ENCODE data around the gene SLC29A1. TPM values are rescaled to one million over a fixed set of nuclear protein-coding genes. Genes with fewer than 3 reads are reported as not detected.

SLC29A1 gene
- total and polyA plus RNA-seq, 11 donors = 48.0 to 319 (median 131) TPM

DNA sequence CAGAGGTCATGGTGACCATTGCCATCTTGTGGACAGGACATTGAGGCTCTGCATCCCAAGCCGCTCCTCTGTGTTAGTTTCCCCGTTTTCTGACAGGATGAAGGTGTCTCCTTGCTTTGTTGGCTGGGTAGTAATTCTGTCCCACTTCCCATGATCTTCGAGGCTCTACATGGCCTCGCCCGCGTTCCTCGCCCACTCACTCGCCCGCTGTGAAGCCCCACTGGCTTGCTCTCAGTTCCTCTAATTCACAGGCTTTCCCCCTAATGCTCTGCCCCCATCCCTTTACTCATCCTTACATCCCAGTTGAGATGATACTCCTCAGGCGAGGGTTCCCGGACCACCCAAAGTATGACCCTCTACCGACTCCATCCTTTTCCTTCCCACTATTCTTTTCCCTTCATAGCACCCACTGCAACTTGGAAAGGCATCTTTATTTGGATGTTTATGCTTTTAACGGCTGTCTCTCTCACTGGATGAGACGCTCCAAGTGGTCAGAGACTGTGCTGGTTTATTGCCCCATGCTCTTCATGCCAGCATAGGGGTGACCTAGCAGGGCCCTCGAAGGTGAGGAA, 34.4 kb downstream of the SLC29A1 start:
- DNase-seq (no peak), ATAC-seq (no peak)
- TF ChIP-seq, protein P1, sequence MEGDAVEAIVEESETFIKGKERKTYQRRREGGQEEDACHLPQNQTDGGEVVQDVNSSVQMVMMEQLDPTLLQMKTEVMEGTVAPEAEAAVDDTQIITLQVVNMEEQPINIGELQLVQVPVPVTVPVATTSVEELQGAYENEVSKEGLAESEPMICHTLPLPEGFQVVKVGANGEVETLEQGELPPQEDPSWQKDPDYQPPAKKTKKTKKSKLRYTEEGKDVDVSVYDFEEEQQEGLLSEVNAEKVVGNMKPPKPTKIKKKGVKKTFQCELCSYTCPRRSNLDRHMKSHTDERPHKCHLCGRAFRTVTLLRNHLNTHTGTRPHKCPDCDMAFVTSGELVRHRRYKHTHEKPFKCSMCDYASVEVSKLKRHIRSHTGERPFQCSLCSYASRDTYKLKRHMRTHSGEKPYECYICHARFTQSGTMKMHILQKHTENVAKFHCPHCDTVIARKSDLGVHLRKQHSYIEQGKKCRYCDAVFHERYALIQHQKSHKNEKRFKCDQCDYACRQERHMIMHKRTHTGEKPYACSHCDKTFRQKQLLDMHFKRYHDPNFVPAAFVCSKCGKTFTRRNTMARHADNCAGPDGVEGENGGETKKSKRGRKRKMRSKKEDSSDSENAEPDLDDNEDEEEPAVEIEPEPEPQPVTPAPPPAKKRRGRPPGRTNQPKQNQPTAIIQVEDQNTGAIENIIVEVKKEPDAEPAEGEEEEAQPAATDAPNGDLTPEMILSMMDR (IDR thresholded peaks at IDR 0.05) = peak in 3 of 12 donors; percentile 9 to 36 (median 23)
- no peak for TF ChIP-seq POLR2A (IDR thresholded peaks at IDR 0.05)
- Histone ChIP-seq H3K36me3 (peaks cover 5 to 72% (median 37%) of the 10 kb centered on the region in 9 donors), H3K4me1 (peaks cover 3 to 56% (median 29%) of the 10 kb centered on the region in 12 donors), H3K27me3 (no peaks in the 10 kb centered on the region), H3K27ac (peak overlapping the region; percentile 75 to 97 (median 94)), H3K4me3 (peak overlapping the region in 11 of 12 donors; percentile 60 to 99 (median 90)), H3K9me3 (no peaks in the 10 kb centered on the region)
- 29 to 34% (median 30%) methylated on average over 14 to 15 of the region's 15 CpGs for WGBS, 4 donors
- intact Hi-C loops (cut with DNase I) = loop anchor here in 5 of 10 donors (5.0 to 10.0 kb wide), 3 partner anchors 86 to 163 kb away; no protein-coding TSS in a partner anchor

DNA sequence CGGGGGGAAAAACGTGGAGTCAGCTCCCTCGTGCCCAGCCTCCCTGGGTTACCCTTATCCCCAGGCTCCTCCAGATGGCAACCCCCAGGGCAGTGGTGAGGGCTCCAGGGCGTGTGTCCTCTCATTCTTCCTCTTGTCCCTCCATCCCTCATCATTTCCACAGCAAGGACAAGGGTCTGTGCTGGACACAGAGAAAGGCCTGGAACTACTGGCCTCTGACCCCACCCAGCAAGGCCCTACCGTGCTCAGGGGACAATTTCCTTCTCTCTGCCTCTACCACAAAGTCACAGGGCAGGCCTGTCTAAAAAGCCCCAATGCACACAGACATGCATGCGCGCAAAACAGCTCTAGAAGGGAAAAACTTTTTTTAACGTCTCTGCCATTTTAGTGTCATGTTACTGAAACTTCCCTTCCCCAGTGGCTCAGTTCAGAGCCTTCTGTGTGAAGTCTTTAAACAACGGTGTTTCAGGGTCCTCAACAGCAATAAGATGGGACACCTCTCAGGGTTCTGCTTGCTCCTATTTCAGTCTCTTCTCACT, 35.0 kb downstream of the SLC29A1 start:
- no peak overlapping the region for H3K4me3 ChIP-seq
- ATAC-seq (no peak), DNase-seq (peak in 1 of 5 donors; percentile 19)
- no peak for TF ChIP-seq POLR2A (IDR thresholded peaks at IDR 0.05)
- TF ChIP-seq, protein P1 (IDR thresholded peaks at IDR 0.05) = no peak
- WGBS, 4 donors = 89 to 92% (median 90%) methylated on average over 9 of the region's 9 CpGs
- H3K9me3 ChIP-seq = no peaks in the 10 kb centered on the region
- H3K4me1 ChIP-seq = peaks cover 3 to 57% (median 30%) of the 10 kb centered on the region in 12 donors
- intact Hi-C loops (cut with DNase I) = loop anchor here in 5 of 10 donors (5.0 to 10.0 kb wide), 3 partner anchors 86 to 164 kb away; no protein-coding TSS in a partner anchor
- H3K27me3 ChIP-seq = no peaks in the 10 kb centered on the region
- peak overlapping the region in 4 of 12 donors; percentile 90 to 94 (median 94) for H3K27ac ChIP-seq
- H3K36me3 ChIP-seq = peaks cover 5 to 66% (median 32%) of the 10 kb centered on the region in 9 donors

DNA sequence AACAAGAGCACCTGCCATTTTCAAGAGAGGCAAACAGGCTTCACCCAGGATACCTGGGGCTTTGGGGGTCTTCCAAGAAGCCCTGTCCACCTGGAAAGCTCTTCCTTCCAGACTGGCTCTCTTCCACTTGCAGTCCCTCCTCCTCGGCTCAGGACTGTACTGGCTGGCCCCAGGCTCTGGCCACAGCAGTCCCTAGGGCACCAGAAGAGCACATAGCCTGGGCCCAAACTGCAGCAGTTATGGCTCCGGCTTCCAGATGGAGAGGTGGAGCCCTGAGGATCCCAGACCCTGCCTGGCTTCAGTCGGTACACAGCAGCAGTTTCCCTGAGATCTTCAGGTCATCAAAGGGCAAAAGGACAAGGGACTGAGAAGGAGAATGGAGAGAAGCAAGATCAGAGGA, 35.5 kb downstream of the SLC29A1 start:
- no peak overlapping the region for H3K4me3 ChIP-seq
- intact Hi-C loops (cut with DNase I) = loop anchor here in 5 of 10 donors (5.0 to 10.0 kb wide), 3 partner anchors 87 to 164 kb away; no protein-coding TSS in a partner anchor
- peaks cover 3 to 60% (median 32%) of the 10 kb centered on the region in 12 donors for H3K4me1 ChIP-seq
- DNase-seq (peak in 1 of 5 donors; percentile 17), ATAC-seq (no peak)
- no peaks in the 10 kb centered on the region for H3K27me3 ChIP-seq
- no peaks in the 10 kb centered on the region for H3K9me3 ChIP-seq
- no peak for TF ChIP-seq POLR2A (IDR thresholded peaks at IDR 0.05)
- TF ChIP-seq, protein P1 (IDR thresholded peaks at IDR 0.05) = no peak
- no peak overlapping the region for H3K27ac ChIP-seq
- 85 to 94% (median 91%) methylated on average over 3 of the region's 3 CpGs for WGBS, 4 donors
- peaks cover 3 to 61% (median 26%) of the 10 kb centered on the region in 9 donors for H3K36me3 ChIP-seq

DNA sequence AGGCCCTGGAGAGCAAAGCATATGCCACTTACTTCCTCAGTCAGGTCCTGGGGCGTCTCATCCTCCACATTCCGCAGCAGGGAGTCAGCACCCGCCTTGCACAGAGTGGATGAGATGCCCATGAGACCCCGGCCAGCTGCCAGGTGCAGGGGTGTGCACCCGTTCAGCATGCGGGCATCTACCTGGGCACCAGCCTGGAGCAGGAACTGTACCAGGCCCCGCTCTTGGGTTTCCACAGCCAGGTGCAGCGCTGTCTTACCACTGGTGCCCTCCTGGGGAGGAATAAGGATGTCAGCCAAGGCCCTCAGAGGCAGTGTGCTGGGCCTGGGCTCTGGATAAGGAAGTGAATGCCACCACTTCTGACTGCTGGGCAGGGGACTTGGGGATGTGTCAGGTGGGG, 36.6 kb downstream of the SLC29A1 start:
- intact Hi-C loops (cut with DNase I) = loop anchor here in 1 of 10 donors (10.0 kb wide), 1 partner anchor 195 kb away; no protein-coding TSS in a partner anchor
- no peak for DNase-seq
- H3K4me1 ChIP-seq = peaks cover 3 to 61% (median 40%) of the 10 kb centered on the region in 12 donors
- peaks cover 0 to 50% (median 16%) of the 10 kb centered on the region in 9 donors for H3K36me3 ChIP-seq
- 96 to 97% (median 96%) methylated on average over 6 to 8 of the region's 8 CpGs for WGBS, 4 donors
- ATAC-seq = no peak
- H3K9me3 ChIP-seq = no peaks in the 10 kb centered on the region
- TF ChIP-seq POLR2A (IDR thresholded peaks at IDR 0.05) = no peak
- TF ChIP-seq, protein P1 (IDR thresholded peaks at IDR 0.05) = no peak
- no peak overlapping the region for H3K4me3 ChIP-seq
- no peak overlapping the region for H3K27ac ChIP-seq
- no peaks in the 10 kb centered on the region for H3K27me3 ChIP-seq
